ACHN (cell line): ENCODE data around the gene NPB.
A peak's percentile ranks its signal among the peaks of the same experiment; 100 is the strongest.
"Not testable (repeated sequence)": the region's sequence is repeated elsewhere in the genome, so short reads cannot be mapped to it uniquely, and the experiment has no call there.

Source experiments
- DNase-seq: peaks from one replicate; pipeline ENCODE4 v3.0.0-alpha.2; 2015
- in situ Hi-C: cut with HindIII; loops from 2 replicates; pipeline ENCODE4 v1.10.0; 2017; ENCODE audit warnings: low sequenced_read_pairs, low pct_ligation_motif_present, low pct_unique_long_range_greater_than_20kb

Gene NPB

DNA sequence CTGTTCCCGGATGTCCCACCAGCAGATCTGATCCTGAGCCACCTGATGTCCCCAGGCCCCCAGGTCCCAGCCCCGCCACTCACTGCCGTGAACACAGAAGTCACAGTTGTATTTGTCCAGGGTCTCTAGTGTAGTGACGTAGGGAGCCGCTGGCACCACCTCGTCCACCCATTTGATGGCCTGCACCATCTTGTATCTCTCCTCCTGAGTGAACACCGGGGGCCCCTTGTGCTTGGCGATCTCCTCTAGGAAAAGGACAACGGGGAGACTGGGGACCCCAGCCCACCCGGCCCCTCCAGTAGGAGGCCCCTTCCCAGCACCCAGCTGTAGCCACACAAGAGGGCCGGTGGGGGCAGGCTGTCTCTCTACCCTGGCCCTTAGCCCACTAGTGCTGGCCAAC lies 6.8 kb downstream of the NPB start:
- no peak for DNase-seq
- in situ Hi-C loops = no loop called here

DNA sequence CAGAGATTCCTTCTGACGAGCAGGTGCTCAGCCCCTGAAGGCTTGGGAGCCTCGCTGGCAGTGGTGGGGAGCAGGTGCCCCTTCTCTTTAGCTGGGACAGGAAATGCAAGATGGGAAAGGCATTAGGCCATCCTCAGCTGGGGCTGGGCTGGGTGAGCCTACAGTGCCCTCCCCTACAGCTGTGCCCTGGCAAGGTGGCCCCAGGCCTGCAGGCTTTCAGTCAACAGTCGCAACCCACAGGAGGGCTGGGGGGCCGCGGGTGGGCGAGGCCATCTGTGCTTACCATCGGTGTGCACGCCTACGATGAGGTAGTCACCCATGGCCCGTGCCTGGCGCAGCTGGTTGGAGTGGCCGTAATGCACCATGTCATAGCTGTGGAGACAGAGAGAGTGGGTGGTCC lies 7.2 kb downstream of the NPB start:
- in situ Hi-C loops = no loop called here

DNA sequence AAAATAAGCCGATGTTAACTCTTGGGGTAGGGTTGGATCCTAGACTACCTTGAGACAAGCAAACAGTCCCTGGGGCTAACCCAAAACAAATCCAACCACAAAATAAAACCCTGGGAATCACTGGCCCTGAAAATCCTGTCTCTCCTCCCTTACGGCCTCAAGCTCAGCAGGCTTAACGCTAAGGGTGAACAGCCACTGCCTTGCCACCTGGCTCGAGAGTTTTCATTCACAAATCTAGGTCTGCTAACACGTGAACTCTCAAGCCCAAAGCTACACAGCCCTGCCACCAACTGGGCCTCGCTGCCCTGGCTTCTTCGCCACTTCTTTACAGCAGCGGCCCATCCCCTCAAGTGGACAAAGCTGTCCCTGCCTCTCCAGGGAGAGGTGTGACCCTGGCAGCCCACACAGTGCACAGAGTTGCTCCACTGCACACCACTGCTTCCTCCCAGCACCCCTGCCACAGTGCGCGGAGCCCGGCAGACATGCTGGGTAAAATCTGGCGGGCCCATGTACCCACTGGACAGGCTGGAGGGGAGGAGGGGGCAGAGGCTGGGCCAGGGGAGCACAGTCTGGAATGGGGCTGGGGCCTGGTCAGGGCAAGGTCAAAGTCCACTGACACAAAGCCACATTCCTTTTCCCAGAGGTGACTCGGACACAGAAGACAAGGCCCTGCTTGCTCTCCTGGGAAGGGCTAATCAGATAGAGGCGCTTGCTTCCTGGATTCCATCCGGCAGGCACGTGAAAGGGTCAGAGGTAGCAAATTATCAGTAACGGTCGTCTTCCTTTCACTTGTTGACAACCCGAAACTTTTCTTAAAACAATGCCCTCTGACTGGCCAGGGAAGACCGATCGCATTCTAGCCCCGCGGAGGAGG lies 8.2 kb downstream of the NPB start:
- in situ Hi-C loops = no loop called here
- no peak for DNase-seq

More for the DNA sequence above, 7.2 kb downstream of the NPB start:
- DNase-seq = no peak

DNA sequence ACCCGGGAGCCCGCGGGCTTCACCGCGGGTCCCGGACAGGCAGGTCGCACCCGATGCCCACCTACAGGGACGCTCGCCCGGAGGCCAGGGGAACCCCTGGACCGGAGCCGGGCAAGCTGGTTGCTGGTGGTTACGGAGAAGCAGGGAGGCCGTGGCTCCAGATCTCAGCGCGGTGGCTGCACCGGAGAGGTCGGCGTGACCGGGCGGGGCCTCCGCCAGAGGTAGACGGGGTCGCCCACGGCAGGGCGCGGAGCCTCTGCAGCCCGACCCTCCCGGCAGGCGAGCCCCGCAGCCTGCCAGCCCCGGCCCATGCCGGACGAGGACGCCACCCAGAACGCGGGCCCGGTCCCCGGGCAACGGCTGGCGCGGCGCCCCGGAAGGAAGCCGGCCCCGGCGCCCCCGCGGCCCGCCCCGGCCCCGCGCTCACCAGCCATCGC lies 8.8 kb downstream of the NPB start:
- DNase-seq = peak; percentile 15
- in situ Hi-C loops = no loop called here

GRCh38 chr17:81911277-81911961 lies 9.4 kb downstream of the NPB start, which contains the start of gene PCYT2:
Gene PCYT2, minus strand, starts transcription at chr17:81911399. Its CDS starts 44 bp downstream, at chr17:81911355.
- in situ Hi-C loops = no loop called here
- peak; percentile 85 for DNase-seq

DNA sequence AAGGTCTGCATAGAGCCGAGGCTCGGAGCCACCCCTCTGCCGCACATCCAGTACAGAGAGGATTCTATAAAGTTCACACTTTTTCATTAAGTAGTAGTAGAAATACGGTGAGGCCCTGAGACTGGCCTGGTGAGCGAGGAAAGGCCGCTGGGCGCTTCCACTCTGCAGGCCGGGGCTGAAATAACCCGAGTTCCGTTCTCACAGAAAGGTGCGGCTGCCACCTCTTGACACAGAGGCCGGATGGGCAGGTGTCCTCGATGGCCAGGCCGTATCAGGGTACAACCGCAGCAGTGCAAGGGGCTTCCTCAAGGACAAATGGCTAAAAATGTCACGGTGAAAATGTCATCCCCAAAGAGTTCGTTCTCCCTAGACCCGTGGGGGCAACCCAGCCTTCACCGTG lies 9.9 kb downstream of the NPB start:
- in situ Hi-C loops = no loop called here
- no peak for DNase-seq

DNA sequence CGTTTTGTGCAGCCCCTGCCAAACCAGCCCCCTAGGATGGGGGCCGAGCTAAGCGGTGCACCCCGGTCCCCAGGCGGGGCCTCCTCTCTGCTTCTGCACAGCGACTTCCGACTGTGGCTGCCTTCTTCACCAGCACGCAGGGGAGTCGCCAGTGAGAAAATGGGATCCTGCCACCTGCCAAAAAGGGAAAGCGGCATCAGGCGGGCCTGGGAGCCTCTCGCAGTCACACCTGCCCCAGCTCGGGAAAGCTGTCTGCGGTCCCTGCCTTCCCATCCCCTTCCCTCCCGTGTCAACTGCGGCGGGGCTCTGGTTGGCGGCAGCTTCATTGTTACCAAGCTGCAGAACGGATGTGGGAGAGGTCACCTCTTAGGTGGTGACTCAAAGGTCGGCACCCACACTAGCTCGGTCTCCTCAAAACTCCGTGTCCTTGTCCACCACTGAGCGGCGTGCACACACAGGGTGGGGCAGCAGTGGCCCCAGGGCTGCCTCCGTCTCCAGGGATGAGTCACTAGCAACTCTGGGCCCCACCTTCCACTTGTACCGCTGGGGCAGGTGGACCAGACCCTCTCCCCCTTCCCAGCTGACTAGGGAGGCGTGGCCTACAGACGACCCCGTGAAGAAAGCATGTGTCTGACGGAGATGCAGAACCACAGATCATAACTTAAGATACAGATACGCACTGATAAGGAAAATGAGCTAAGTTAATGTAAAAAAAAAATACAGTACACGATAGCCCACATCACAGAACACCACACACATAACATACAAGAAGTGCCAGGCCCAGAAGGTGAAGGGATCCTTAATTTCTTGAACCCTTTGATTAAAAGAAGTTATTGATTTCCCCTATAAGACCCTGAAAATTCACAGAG lies 10.6 kb downstream of the NPB start:
- in situ Hi-C loops = no loop called here
- DNase-seq = no peak

DNA sequence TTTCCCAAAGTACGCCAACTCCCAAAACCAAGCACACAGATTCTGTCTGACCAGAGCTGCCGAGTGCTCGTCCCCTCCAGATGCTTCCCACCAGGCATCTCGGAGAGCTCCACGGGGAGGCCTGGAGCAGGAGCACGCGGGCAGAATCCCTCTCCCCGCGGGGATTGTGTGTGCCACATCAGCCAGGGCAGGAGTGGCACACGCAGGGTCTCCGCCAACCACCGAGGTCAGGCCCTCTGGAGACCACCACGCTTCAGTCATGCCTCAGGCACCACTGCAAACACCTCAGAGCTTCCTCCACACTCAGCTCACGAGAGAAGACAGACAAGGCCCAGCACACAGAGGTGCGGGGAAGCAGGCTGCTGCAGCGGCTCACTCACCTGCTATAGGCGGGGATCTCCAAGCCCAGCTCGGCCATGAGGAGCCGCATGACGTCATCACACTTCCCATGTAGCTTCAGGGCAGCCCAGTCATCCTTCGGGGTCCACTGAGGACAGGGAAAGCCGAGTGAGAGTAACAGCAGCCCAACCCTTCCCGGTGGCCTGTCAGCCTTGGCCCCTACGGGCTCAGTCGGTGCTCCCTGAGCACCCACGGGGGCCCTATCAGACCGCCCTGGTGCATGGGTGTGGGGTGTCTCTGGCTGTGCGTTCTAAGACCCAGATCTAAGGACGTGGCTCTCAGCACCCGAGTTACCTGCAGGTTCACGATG lies 11.5 kb downstream of the NPB start:
- in situ Hi-C loops = no loop called here
- DNase-seq = no peak

GRCh38 chr17:81914103-81914850 lies 12.2 kb downstream of the NPB start:
- DNase-seq = no peak
- in situ Hi-C loops = no loop called here

GRCh38 chr17:81915331-81915730 lies 13.3 kb downstream of the NPB start:
- in situ Hi-C loops = no loop called here
- DNase-seq = no peak

DNA sequence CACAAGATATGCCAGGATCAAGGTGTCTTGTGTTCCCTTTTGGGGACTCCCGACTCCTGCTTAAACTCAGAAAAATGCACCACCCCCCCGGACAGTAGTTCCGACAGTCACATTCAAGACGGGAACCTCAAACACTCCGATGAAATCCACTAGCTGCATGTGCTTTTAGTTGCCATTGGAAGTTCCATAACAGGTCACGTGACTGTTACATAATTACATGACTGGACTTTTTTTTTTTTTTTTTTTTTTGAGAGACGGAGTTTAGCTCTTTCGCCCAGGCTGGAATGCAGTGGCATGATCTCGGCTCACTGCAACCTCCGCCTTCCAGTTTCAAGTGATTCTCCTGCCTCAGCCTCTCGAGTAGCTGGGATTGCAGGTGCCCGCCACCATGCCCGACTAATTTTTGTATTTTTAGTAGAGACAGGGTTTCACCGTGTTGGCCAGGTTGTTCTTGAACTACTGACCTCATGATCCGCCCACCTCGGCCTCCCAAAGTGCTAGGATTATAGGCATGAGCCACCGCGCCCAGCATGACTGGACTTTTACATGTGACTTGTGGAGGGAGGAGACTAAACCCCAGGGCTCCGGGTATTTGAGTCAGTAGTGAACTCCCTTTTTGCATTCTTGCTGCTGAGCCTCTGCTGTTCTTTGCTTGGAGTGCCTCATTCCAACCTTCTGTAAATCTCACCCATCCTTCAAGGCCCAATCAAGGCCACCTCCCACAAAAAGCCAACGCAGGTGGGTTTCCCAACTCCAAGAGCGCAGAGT lies 14.4 kb downstream of the NPB start:
- in situ Hi-C loops = no loop called here
- DNase-seq = peak; percentile 81

GRCh38 chr17:81917565-81918332 lies 15.7 kb downstream of the NPB start, which contains the start of gene SIRT7:
Gene SIRT7, minus strand, starts transcription at chr17:81918176. Its CDS starts 45 bp downstream, at chr17:81918131.
- DNase-seq = peak; percentile 80
- in situ Hi-C loops = no loop called here

DNA sequence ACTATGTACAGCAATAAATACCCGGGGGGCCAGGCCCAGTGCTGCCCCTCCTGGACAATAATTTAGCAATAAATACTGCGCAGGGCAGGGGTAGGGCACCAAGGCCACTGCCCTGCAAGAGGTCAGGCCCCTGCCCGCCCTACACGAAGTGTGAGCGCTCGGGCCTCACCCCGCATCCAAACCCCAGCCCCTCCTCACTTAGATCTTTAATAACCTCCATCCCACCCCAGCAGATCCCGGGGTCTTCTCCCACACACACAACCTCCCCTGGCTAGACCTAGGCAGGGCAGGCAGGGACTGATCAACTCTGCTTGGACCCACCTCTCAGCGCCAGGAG lies 16.3 kb downstream of the NPB start:
- in situ Hi-C loops, DNase-seq: not testable (repeated sequence)

DNA sequence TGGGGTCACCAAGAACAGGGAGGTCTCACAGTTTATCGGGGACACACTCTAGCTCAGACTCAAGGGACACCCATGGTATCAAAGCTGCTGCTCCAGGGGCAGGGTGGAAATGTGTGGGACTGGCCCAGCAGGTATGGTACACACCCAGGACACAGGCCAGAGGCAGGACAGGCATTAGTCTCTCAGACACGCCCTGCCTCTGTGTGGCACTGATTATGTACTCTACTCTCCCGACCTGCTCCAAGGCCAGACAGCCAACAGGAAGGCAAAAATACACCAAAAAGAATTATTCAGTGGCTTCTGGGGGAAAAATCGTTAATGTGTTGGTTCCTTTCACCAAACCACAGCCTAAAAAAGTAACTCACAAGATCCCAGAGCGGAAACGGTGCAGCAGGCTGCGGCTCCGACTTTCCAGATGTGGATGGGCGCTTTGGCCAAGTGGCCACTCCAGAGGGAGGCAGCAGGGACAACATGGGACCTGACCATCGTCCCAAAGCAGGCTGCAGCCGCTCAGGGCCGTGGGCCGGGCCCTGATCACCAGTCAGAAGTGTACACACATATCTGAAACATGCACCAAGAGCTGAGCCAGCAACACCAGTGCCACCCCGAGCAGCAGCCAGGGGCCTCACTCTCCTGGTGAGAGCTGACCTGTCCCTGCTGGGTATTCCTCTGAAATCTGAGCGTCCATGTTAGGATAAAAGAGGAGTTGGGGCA lies 17.0 kb downstream of the NPB start:
- no peak for DNase-seq
- in situ Hi-C loops = no loop called here

- no peak for DNase-seq
- in situ Hi-C loops = no loop called here
Observed at GRCh38 chr17:81920612-81921536, 18.8 kb downstream of the NPB start.
